Lower leg skin (tissue), 4 donors: Measurements from ENCODE around the gene PAQR3. TPM values are rescaled to one million over a fixed set of nuclear protein-coding genes. Genes with fewer than 3 reads are reported as not detected.
A peak's percentile ranks its signal among the peaks of the same experiment; 100 is the strongest.

ENCODE experiments used
- DNase-seq, 2 donors: peaks; one replicate each; pipeline ENCODE4 v3.0.0-alpha.2; 2019; ENCODE audit warnings: low spot score in 2 of 2
- H3K4me3 ChIP-seq: fragments of 200-600 bp; sonication (generic); 2 replicates; pipeline ENCODE4 v1.5.1; 2017; ENCODE audit warnings: mild to moderate bottlenecking, low read depth; ENCODE audit not compliant: poor library complexity, severe bottlenecking
- POLR2A ChIP-seq, 2 donors: fragments of 450-650 bp; IDR thresholded peaks; one replicate each; pipeline ENCODE4 v1.6.1; 2016 to 2017; ENCODE audit warnings: antibody characterized with exemption in 2 of 2, mild to moderate bottlenecking in 1 of 2, moderate library complexity in 1 of 2
- WGBS, 2 donors: methylation state at CpG; one replicate each; pipeline ENCODE4 v1.1.5; 2018; 5-methylcytosine and 5-hydroxymethylcytosine counted together
- intact Hi-C: fragments of 100-400 bp; cut with DNase I; formaldehyde crosslinking; loops from one replicate; pipeline ENCODE4 v1.15.0; 2023; ENCODE audit warnings: low total_unique reads
- total RNA-seq, 4 donors: library from RNA; depleted of rRNA; stranded (reverse); fragments of >200 nt; gene quantifications; one replicate each; pipeline ENCODE4 v1.1.0, GENCODE V29; 2016
- TF ChIP-seq, protein P1 (sequence below), 3 donors: fragments of 450-650 bp; IDR thresholded peaks; one replicate each; pipeline ENCODE4 v1.5.1; 2016; ENCODE audit warnings: antibody characterized with exemption in 3 of 3, mild to moderate bottlenecking in 3 of 3, moderate library complexity in 2 of 3

The PAQR3 gene, protein sequence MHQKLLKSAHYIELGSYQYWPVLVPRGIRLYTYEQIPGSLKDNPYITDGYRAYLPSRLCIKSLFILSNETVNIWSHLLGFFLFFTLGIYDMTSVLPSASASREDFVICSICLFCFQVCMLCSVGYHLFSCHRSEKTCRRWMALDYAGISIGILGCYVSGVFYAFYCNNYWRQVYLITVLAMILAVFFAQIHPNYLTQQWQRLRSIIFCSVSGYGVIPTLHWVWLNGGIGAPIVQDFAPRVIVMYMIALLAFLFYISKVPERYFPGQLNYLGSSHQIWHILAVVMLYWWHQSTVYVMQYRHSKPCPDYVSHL
- total RNA-seq: 10 to 100 TPM; 11.8 to 17.5 (median 14.3) TPM

DNA sequence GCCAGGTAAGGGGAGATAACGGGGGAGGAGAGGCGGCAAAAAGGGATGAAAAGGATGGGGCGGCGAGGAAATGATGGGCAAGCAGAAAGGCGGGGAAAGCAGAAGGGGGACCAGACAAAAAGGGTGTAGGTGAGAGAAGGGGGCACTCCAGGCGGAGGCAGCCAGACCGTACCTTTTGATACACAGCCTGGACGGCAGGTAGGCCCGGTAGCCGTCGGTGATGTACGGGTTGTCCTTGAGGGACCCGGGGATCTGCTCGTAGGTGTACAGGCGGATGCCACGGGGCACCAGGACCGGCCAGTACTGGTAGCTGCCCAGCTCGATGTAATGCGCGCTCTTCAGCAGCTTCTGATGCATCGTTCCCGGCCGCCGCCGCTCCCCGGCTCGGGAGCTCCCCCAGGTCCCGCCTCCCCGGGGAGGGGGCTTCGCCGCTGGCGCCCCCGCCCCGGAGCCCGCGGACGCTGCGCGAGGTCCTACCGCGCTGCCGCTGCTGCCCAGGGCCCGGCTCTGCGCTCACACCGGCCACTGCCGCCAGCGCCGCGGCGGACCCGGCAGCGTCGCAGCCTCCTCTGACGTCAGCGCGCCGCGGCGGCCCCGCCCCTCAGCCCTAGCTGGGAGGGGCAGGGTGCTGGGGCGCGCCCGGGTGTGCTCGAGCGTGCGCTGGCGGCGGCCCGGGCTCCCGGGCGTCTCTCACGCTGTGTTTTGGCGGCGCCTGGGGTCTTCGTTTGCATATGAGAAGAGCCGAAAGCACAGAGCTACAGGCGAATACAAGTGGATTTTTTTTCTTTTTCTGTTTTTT is at the start of gene PAQR3:
Gene PAQR3 (minus strand): TSS at position 571 of the 799 bp plus-strand sequence. CDS start 214 bp downstream, at position 357.
- peak within 1 kb of the TSS; percentile 71 for H3K4me3 ChIP-seq
- 0 to 1% methylated on average over 36 to 47 of the region's 77 CpGs for WGBS, 2 donors
- intact Hi-C loops: no loop called here
- peak; percentile 72 to 96 for DNase-seq
- peak in 1 of 2 donors; percentile 58 for TF ChIP-seq POLR2A (IDR thresholded peaks at IDR 0.05)
- TF ChIP-seq, protein P1, sequence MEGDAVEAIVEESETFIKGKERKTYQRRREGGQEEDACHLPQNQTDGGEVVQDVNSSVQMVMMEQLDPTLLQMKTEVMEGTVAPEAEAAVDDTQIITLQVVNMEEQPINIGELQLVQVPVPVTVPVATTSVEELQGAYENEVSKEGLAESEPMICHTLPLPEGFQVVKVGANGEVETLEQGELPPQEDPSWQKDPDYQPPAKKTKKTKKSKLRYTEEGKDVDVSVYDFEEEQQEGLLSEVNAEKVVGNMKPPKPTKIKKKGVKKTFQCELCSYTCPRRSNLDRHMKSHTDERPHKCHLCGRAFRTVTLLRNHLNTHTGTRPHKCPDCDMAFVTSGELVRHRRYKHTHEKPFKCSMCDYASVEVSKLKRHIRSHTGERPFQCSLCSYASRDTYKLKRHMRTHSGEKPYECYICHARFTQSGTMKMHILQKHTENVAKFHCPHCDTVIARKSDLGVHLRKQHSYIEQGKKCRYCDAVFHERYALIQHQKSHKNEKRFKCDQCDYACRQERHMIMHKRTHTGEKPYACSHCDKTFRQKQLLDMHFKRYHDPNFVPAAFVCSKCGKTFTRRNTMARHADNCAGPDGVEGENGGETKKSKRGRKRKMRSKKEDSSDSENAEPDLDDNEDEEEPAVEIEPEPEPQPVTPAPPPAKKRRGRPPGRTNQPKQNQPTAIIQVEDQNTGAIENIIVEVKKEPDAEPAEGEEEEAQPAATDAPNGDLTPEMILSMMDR (IDR thresholded peaks at IDR 0.05): no peak

DNA sequence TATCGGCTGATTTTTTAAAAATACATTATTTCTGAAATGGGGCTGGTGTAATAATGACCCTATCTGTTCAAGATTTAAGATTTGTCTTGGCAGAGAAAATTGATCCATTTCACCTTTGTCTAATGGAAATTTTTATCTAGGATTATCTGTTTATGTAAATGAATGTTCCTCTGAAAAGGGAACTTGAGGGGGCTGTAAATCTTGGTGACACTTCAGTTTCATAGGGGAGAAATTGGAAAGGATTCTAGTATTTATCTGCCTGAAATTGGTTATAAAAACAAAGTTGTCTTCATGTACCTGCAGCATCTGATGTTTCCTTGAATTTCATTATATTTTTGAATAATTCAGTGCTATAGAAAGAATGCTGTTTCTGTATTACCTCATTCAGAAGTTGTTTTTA is 48.4 kb upstream of the PAQR3 start:
- no peak for DNase-seq
- TF ChIP-seq POLR2A (IDR thresholded peaks at IDR 0.05): no peak
- TF ChIP-seq, protein P1 (IDR thresholded peaks at IDR 0.05): no peak
- no peak overlapping the region for H3K4me3 ChIP-seq
- intact Hi-C loops: no loop called here
- 91 to 95% methylated on average over 1 of the region's 1 CpG for WGBS, 2 donors

DNA sequence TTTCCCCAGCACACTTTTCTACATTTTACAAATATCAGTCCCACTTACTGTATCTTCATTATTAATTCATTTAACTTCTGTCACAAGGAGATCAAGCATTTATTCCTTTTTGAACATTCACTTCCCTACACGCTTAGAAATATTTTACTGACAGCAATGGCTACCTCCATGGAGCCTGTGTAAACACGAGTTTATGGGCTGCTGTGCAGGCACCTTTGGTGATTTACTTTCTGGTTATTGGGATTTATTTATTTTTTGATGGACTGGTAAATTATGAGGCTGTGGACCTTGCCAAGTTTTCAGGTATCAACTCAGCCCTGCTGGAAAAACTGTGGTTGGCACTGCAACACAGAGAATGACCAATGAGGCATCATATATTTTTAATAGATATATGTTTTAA is 45.4 kb upstream of the PAQR3 start:
- no peak overlapping the region for H3K4me3 ChIP-seq
- DNase-seq: no peak
- intact Hi-C loops: no loop called here
- 33 to 54% methylated on average over 2 of the region's 2 CpGs for WGBS, 2 donors
- TF ChIP-seq, protein P1 (IDR thresholded peaks at IDR 0.05): no peak
- TF ChIP-seq POLR2A (IDR thresholded peaks at IDR 0.05): no peak

DNA sequence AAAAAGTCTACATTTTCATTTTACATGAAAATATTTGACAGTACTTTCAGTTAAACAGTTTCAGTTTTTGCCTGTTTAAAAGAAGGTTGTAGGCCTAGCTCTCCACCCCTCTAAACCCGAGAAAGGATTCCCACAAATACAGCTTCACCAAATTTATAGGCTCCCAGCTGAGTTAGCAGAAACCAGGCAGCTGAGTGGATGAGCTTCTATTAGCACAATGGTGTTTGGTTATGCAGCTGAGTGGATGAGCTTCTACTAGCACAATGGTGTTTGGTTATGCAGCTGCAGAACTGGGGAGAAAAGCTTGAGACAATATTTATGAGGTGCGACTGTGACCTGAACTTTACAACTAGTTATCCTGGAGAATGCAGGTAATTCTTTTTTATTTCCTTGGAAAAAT is 36.6 kb upstream of the PAQR3 start:
- DNase-seq: no peak
- WGBS, 2 donors: 83 to 84% methylated on average over 2 of the region's 2 CpGs
- H3K4me3 ChIP-seq: no peak overlapping the region
- intact Hi-C loops: no loop called here
- TF ChIP-seq, protein P1 (IDR thresholded peaks at IDR 0.05): no peak
- TF ChIP-seq POLR2A (IDR thresholded peaks at IDR 0.05): no peak

DNA sequence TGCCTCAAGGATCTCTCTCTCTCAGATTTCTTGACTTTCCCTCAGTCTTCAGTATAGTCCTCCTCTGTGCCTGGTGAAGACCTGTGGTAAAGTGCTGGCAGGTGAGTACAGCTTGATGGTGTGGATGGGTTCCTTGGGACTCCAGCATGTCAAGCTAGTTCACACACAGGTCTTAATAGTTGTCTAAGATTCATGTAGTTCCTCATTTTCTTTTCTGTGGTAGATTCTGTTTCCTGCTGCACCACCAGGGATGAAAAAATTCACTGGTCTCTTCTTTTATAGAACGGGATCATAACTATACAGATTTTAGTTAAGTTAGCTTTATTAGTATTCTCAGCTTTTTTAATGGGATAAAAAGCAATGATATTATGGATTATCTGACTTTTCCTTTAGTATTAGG is 32.5 kb upstream of the PAQR3 start:
- intact Hi-C loops: no loop called here
- no peak overlapping the region for H3K4me3 ChIP-seq
- TF ChIP-seq POLR2A (IDR thresholded peaks at IDR 0.05): no peak
- TF ChIP-seq, protein P1 (IDR thresholded peaks at IDR 0.05): no peak
- no peak for DNase-seq
- 75 to 78% methylated on average over 1 of the region's 1 CpG for WGBS, 2 donors
